Measurements from ENCODE around the gene C1orf232.

DNA sequence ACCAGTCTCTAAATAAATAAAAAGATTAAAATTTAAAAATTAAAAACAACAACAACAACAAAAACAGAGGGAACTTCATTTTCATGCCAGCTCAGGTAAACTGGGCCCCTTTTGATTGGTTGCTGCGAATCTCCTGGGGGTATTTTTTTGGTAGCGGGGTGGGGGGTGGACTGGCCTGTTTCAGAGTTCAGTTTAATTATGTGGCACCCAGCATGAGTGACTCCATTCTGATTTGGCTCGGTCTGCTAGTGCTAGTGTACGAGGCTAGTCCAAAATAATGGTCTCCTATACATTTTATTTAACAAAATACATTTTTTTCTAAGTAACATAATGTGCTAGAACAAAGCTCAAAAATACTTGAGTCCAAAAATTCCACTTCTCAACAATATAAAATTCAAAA, 39.0 kb downstream of the C1orf232 start:
- TF ChIP-seq, protein P1, sequence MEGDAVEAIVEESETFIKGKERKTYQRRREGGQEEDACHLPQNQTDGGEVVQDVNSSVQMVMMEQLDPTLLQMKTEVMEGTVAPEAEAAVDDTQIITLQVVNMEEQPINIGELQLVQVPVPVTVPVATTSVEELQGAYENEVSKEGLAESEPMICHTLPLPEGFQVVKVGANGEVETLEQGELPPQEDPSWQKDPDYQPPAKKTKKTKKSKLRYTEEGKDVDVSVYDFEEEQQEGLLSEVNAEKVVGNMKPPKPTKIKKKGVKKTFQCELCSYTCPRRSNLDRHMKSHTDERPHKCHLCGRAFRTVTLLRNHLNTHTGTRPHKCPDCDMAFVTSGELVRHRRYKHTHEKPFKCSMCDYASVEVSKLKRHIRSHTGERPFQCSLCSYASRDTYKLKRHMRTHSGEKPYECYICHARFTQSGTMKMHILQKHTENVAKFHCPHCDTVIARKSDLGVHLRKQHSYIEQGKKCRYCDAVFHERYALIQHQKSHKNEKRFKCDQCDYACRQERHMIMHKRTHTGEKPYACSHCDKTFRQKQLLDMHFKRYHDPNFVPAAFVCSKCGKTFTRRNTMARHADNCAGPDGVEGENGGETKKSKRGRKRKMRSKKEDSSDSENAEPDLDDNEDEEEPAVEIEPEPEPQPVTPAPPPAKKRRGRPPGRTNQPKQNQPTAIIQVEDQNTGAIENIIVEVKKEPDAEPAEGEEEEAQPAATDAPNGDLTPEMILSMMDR (IDR thresholded peaks at IDR 0.05), result no peak
- TF ChIP-seq POLR2A (IDR thresholded peaks at IDR 0.05), result no peak

Data from testis (tissue), 2 donors.